GM19452 (cell line): ENCODE measurements around the gene FAP.

ENCODE experiments used
- ATAC-seq: cut with Tn5 transposase; IDR thresholded peaks from one replicate; pipeline ENCODE4 v1.9.1; 2021; ENCODE audit not compliant: unreplicated experiment

Gene FAP

DNA sequence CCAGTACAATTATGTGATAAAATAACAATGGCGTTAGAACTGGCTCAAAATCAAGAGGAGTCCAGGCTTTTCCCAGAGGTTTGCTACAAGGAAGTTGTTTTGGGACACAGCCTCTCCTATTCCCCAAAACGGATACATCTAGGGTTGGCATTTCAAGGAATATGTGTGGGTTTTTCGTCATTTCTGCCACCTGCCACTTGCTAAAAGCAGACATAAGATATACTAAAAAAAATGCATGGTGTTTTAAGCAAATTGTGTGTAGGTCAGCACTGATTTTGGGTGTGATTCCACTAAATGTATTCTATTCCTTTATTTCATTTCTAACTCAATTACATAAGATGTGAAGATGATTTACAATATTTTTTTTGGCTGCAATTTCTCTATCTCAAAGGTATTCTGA lies 54.8 kb downstream of the FAP start:
- ATAC-seq: no peak

DNA sequence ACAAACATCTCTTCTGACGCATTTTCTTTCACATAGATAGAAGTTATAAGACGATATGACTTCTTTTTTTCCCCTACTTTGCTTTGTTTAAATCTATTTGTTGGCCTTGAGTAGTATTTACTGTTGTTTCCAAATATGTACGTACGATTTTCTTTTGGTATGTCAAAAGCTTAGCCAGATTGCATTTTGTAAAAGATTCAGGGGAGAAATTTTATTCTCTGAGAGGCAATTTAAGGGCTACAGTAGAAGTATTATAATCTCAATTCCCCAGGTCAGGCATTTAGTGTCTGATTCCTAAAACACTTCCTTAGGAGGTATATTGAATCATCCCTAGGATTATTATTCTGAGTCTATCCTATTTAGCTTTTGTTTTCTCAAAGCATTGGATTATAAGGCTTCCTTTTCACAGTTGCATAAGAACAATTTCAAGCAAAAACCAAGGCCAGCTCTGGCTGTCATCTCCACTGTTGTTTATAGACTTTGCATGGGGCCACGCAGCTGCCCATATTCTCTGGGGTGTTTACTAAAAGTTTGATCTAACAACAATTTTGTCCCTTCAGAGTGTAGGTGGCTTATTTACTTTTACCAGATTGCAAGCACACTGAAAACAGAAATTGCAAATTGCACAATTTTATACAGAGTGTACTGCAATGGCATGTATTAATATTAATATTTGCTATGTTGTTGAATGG lies 57.6 kb downstream of the FAP start:
- no peak for ATAC-seq

DNA sequence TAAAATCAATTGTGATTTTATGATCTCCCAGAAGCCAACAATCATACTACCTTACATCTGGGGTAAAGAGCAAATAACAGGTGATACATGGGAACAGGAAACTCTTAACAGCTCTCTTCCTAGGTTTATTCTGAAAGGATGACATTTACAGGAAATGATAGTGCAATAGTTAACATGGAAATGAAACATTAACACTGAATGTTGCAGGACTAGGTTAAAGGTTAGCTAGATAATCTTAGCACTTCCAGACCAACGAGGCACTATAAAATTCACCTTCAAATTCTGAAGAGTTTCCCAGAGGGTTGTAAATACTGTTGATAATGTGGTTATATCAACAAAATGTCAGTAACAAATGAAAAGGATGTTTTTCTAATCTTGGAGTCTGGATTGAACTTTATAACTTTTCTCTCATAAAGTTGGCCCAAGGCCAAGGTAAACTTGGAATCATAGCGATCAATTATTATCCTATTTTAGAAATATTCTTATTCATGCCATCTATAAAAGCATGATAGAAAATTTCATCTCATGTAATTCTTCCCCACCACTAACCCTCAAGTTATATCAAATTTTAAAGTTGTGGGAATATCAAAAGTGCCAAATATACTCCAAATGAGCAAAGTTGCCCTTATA lies 58.3 kb downstream of the FAP start:
- ATAC-seq: no peak

- no peak for ATAC-seq
Measured at GRCh38 chr2:162184359-162184758, 58.9 kb downstream of the FAP start.

DNA sequence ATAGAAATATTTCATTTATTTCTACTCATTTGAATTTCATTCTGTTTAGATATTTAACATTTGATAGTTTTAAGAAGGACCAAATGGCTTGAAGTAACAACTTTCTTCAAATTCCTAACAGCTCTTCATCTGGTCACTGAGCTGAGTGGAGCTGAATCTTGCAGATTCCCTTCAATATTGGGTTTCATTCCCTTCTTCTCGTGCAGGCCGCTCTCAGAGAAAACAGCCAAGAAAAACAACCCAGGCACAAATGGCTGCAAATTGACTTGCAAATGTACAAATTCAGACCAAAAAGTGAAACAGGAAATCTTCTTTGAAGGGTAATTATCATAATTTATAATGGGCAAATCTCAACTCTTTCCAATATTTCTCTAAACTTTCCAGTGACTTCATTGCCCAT lies 60.9 kb downstream of the FAP start:
- no peak for ATAC-seq

- ATAC-seq: no peak
Measured at GRCh38 chr2:162177301-162177700, 65.9 kb downstream of the FAP start.

DNA sequence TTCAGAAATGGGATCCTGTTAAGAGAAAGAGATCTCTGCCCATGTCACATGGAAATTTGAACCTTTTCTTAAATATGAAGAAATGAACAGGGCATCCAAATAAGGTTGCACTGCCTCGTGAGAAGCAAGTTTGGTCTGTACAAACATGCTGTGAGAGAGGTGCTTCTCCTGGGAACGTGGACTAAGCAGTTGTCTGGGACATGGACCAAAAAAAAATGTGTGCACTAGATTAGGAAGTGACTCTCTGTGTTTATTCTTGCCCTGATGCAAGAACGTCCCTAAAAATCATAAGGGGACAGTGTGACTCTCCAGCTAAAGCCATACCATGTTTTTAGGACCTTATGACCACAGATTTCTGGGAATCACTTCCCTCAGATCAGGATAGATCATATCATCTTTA lies 67.5 kb downstream of the FAP start:
- no peak for ATAC-seq

DNA sequence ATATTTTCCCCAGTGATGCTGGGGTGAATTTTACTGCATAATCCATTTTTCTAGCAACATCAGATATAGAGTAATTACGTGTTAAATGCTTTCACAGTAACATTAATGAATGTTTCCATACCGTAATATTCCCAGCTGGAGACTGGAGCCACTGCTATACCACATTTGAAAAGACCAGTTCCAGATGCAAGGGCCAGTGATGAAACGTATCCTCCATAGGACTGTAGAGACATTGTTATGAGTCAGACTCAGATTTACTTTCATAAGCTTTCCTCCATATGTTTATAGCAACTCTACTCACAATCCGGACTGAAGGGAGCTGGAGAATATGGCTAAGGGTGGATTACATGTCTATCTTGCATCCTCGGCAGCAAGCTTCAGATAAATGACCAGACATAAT lies 68.5 kb downstream of the FAP start:
- no peak for ATAC-seq

GRCh38 chr2:162172802-162173370 lies 70.4 kb downstream of the FAP start:
- no peak for ATAC-seq

GRCh38 chr2:162166745-162167144 lies 76.5 kb downstream of the FAP start:
- no peak for ATAC-seq

GRCh38 chr2:162166174-162166573 lies 77.1 kb downstream of the FAP start:
- no peak for ATAC-seq

DNA sequence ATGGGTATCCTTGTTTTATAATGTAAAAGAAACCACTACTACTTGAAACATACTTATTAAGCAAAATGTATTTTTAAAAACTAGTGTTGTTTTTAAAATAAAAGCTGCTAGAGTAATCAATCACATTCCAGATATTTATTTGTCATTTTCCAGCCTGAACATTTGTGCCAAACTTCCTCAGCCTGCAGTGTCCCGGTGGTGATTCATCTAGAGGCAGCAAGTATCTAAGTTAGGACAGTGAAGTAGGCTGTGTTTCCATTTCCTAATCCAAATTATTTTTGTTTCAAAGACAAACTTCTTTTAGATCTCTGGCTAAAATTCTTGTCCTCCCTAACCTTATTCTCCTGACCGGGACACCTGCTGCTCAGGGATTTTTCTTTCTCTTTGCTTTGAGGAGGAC lies 78.4 kb downstream of the FAP start:
- no peak for ATAC-seq

- no peak for ATAC-seq
Measured at GRCh38 chr2:162159446-162159845, 83.8 kb downstream of the FAP start.

- ATAC-seq: no peak
Measured at GRCh38 chr2:162156149-162156548, 87.1 kb downstream of the FAP start.

DNA sequence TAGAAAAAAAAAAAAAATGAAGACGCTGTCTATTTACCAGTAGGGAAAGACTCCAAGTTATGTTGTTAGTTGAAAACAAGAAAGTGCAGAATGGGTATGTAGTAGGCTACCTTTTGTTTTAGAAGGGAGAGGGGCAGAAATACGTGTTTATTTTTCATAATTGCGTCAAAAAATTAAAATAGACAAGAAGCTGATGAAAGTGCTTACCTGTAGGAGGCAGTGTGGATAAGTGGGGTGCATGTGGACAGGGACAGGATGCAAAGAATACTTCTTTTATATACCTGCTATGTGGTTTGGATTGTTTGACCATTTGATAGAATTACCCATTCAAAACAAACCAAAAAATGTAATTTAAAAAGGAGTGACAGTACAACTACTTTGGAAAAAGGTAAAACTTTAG lies 88.2 kb downstream of the FAP start:
- ATAC-seq: no peak

GRCh38 chr2:162153608-162154224 lies 89.5 kb downstream of the FAP start:
- ATAC-seq: peak; percentile 98

DNA sequence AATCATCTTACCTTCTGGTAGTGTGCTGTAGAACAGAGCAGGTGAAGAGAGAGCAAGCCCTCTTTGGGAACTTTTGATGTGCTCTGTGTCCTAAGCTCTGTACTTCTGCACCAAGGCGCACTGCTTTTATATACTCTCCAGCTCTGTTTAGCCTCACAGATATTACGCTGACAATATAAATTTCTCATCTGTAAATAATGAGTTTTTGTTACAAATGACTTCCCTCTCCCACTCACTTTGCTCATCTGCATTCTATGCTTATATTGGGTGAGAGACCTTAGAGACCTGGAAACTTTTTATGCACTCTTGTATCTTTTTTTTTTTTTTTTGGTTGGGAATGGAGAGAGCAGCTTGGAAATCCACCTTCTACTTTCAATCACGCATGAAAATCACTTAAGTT lies 91.1 kb downstream of the FAP start, which contains the start of gene GCG:
TSS of gene GCG (minus strand) at position 101 of the 400 bp plus-strand sequence. CDS start 3,069 bp downstream, outside the sequence.
- no peak for ATAC-seq

DNA sequence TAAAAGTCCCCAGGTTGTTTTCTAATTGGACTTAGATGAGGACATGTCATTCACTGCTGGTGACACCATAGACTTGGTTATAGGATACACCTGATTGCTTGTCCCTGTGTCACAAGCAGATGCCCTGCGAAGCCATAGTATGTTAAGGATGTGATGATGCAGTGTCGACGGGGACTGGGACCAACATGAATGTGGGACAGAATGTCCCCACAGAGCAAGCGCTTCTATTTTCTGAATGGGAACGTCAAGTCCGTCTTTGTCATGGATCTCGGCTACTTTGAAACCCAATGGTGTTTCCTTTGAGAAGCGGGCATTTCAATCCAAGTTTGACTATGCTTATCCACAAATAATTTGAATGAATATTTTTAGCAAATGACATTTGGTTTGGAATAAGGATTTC lies 93.3 kb downstream of the FAP start:
- no peak for ATAC-seq

GRCh38 chr2:162149466-162149865 lies 93.8 kb downstream of the FAP start:
- no peak for ATAC-seq

DNA sequence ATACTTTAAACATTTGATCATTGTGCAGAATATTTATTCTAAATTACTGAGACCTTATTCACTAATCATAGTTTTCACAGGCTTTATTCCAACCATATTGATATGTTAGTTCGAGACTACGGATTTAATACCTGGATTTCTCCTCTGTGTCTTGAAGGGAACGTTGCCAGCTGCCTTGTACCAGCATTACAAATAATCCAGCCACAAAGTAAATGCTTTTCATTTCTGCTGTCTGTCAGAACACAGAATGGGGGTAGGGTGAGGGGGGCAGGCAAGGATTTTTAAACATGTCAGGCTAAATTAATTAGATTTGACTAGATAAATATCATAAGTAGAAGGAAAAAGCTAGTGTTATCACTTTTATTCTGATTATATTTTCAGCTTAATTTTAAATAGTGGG lies 94.3 kb downstream of the FAP start:
- ATAC-seq: no peak

DNA sequence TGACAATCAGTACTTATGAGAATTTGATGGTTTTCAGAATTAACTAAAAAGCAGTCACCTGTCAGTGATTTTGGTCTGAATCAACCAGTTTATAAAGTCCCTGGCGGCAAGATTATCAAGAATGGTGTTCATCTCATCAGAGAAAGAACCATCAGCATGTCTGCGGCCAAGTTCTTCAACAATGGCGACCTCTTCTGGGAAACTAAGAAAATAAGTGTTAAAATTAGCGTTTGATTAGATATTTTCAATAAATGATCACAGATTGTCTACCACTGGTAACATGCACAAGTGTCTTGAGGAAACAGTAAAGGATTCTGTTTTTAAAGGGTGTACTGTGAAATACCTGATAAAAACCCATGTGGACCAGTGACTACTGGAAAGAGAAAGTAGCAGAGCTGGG lies 99.3 kb downstream of the FAP start:
- ATAC-seq: no peak

- no peak for ATAC-seq
Measured at GRCh38 chr2:162138310-162138709, 104.9 kb downstream of the FAP start.
